HG03571 (cell line): ENCODE data around the gene BLTP3B.

ENCODE experiments used
- ATAC-seq: cut with Tn5 transposase; IDR thresholded peaks from one replicate; pipeline ENCODE4 v1.9.1; 2021; ENCODE audit not compliant: unreplicated experiment

BLTP3B gene

GRCh38 chr12:100164153-100164704, 21.6 kb upstream of the BLTP3B start:
- ATAC-seq: no peak

- peak; percentile 99 for ATAC-seq
Observed at GRCh38 chr12:100163416-100164152, 20.9 kb upstream of the BLTP3B start.

GRCh38 chr12:100159391-100160104, 16.9 kb upstream of the BLTP3B start:
- ATAC-seq: no peak

GRCh38 chr12:100158535-100158934, 15.9 kb upstream of the BLTP3B start:
- no peak for ATAC-seq

GRCh38 chr12:100157427-100157821, 14.8 kb upstream of the BLTP3B start:
- ATAC-seq: no peak

GRCh38 chr12:100156731-100157426, 14.2 kb upstream of the BLTP3B start:
- no peak for ATAC-seq

- peak; percentile 70 for ATAC-seq
Observed at GRCh38 chr12:100154474-100155247, 12.0 kb upstream of the BLTP3B start.

GRCh38 chr12:100153131-100153530, 10.5 kb upstream of the BLTP3B start:
- ATAC-seq: no peak

- ATAC-seq: no peak
Observed at GRCh38 chr12:100151769-100152168, 9.1 kb upstream of the BLTP3B start.

GRCh38 chr12:100146252-100146651, 3.6 kb upstream of the BLTP3B start:
- ATAC-seq: no peak

GRCh38 chr12:100145643-100146042, 3.0 kb upstream of the BLTP3B start:
- no peak for ATAC-seq

GRCh38 chr12:100141998-100142850, 450 bp downstream of the BLTP3B start:
- ATAC-seq: peak; percentile 44

- ATAC-seq: no peak
Observed at GRCh38 chr12:100141666-100141997, 1.0 kb downstream of the BLTP3B start.

- no peak for ATAC-seq
Observed at GRCh38 chr12:100138803-100139098, 3.9 kb downstream of the BLTP3B start.

- no peak for ATAC-seq
Observed at GRCh38 chr12:100138048-100138802, 4.4 kb downstream of the BLTP3B start.

GRCh38 chr12:100133200-100133599, 9.5 kb downstream of the BLTP3B start:
- no peak for ATAC-seq

- ATAC-seq: no peak
Observed at GRCh38 chr12:100128512-100128908, 14.2 kb downstream of the BLTP3B start.

- ATAC-seq: no peak
Observed at GRCh38 chr12:100127766-100128511, 14.7 kb downstream of the BLTP3B start.
